ENCODE measurements around the gene RYR1. TPM values are rescaled to one million over a fixed set of nuclear protein-coding genes. Genes with fewer than 3 reads are reported as not detected.

Gene RYR1
- total and polyA plus RNA-seq, 2 of the 8 experiments (the other 6 are each of a cell fraction or from before 2014, with no cell fraction given) = 5.8 to 11.8 TPM

DNA sequence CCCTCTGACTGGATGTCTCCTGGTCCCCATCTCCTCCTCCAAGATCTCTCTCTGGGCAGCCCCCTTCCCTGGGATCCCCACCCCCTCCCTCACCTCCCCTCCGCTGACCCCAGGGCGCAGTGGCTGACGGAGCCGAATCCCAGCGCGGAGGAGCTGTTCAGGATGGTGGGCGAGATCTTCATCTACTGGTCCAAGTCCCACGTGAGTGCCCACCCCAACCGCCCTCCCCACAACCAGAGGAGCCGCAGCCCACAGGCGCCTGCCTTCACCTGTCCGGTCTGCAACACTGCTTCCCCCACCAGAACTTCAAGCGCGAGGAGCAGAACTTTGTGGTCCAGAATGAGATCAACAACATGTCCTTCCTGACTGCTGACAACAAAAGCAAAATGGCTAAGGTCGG lies 89.4 kb downstream of the RYR1 start (continued):
- TF ChIP-seq EZH2 (IDR thresholded peaks at IDR 0.05; ENCODE audit: low read depth, low read length, severe bottlenecking) (no peak), TAF7 (optimal IDR thresholded peaks at IDR 0.05; ENCODE audit: borderline replicate concordance, low read depth, low read length) (no peak)
